Tibial artery (tissue), 4 donors: ENCODE results near the gene SETBP1.

Source experiments
- DNase-seq, 2 donors: peaks; one replicate each; pipeline ENCODE4 v3.0.0-alpha.2; 2019
- H3K27ac ChIP-seq, 2 donors: fragments of 200-600 bp; sonication (generic) in 1 of 2; 1 replicate in 1 of 2; 2 replicates in 1 of 2; pipeline ENCODE4 v1.5.1; 2018 to 2019; ENCODE audit warnings: mild to moderate bottlenecking in 1 of 2
- H3K27me3 ChIP-seq, 2 donors: fragments of 200-600 bp; sonication (generic) in 1 of 2; one replicate each; pipeline versions ENCODE4 v1.5.1 to v1.6.0; 2016 to 2019
- H3K36me3 ChIP-seq, 3 donors: fragments of 200-600 bp; sonication (generic) in 2 of 3; one replicate each; pipeline ENCODE4 v1.5.1; 2016 to 2019; ENCODE audit warnings: mild to moderate bottlenecking in 2 of 3
- H3K4me1 ChIP-seq, 4 donors: fragments of 200-600 bp; sonication (generic) in 2 of 4; 1 replicate in 3 of 4; 2 replicates in 1 of 4; pipeline ENCODE4 v1.5.1; 2016 to 2019
- H3K4me3 ChIP-seq, 2 donors: fragments of 200-600 bp; sonication (generic) in 1 of 2; 1 replicate in 1 of 2; 2 replicates in 1 of 2; pipeline ENCODE4 v1.5.1; 2018 to 2019; ENCODE audit warnings: mild to moderate bottlenecking in 2 of 2
- H3K9me3 ChIP-seq, 3 donors: fragments of 200-600 bp; sonication (generic) in 1 of 3; one replicate each; pipeline ENCODE4 v1.5.1; 2016 to 2019
- CTCF ChIP-seq, 2 experiments: fragments of 200-600 bp in 1 of 2; fragments of 450-650 bp in 1 of 2; IDR thresholded peaks; one replicate each; pipeline ENCODE4 v1.5.1; 2017 to 2019; ENCODE audit warnings: antibody characterized with exemption in 2 of 2, mild to moderate bottlenecking in 1 of 2, moderate library complexity in 1 of 2
- intact Hi-C: fragments of 100-400 bp; cut with DNase I; formaldehyde crosslinking; loops from one replicate; pipeline ENCODE4 v1.15.0; 2023; ENCODE audit warnings: low total_unique reads

The SETBP1 gene

GRCh38 chr18:44759925-44760342, 79.2 kb downstream of the SETBP1 start:
- no peak for TF ChIP-seq CTCF (IDR thresholded peaks at IDR 0.05)
- Histone ChIP-seq H3K36me3 (no peaks in the 10 kb centered on the region), H3K4me1 (peaks cover 0 to 47% (median 16%) of the 10 kb centered on the region in 4 donors), H3K9me3 (no peaks in the 10 kb centered on the region), H3K4me3 (no peak overlapping the region), H3K27ac (no peak overlapping the region), H3K27me3 (no peaks in the 10 kb centered on the region)
- intact Hi-C loops: no loop called here
- DNase-seq: no peak

- Histone ChIP-seq H3K4me1 (peaks cover 0 to 63% (median 25%) of the 10 kb centered on the region in 4 donors), H3K36me3 (no peaks in the 10 kb centered on the region), H3K4me3 (no peak overlapping the region), H3K9me3 (no peaks in the 10 kb centered on the region), H3K27ac (no peak overlapping the region), H3K27me3 (no peaks in the 10 kb centered on the region)
- no peak for TF ChIP-seq CTCF (IDR thresholded peaks at IDR 0.05)
- intact Hi-C loops: no loop called here
- DNase-seq: peak in 1 of 2 donors; percentile 33
Measured at GRCh38 chr18:44761812-44762211, 81.1 kb downstream of the SETBP1 start.

GRCh38 chr18:44763327-44763726, 82.6 kb downstream of the SETBP1 start:
- no peaks in the 10 kb centered on the region for H3K9me3 ChIP-seq
- H3K27me3 ChIP-seq: no peaks in the 10 kb centered on the region
- no peak overlapping the region for H3K27ac ChIP-seq
- no peaks in the 10 kb centered on the region for H3K36me3 ChIP-seq
- no peak overlapping the region for H3K4me3 ChIP-seq
- no peak for TF ChIP-seq CTCF (IDR thresholded peaks at IDR 0.05)
- no peak for DNase-seq
- intact Hi-C loops: no loop called here
- H3K4me1 ChIP-seq: peaks cover 0 to 63% (median 25%) of the 10 kb centered on the region in 4 donors

GRCh38 chr18:44764863-44765262, 84.2 kb downstream of the SETBP1 start:
- Histone ChIP-seq H3K4me1 (peaks cover 0 to 50% (median 25%) of the 10 kb centered on the region in 4 donors), H3K27ac (no peak overlapping the region), H3K27me3 (no peaks in the 10 kb centered on the region), H3K4me3 (no peak overlapping the region), H3K9me3 (no peaks in the 10 kb centered on the region), H3K36me3 (no peaks in the 10 kb centered on the region)
- no peak for DNase-seq
- intact Hi-C loops: no loop called here
- TF ChIP-seq CTCF (IDR thresholded peaks at IDR 0.05): no peak

GRCh38 chr18:44765456-44765855, 84.8 kb downstream of the SETBP1 start:
- H3K4me1 ChIP-seq: peaks cover 0 to 44% (median 25%) of the 10 kb centered on the region in 4 donors
- no peak for DNase-seq
- H3K4me3 ChIP-seq: no peak overlapping the region
- H3K9me3 ChIP-seq: no peaks in the 10 kb centered on the region
- TF ChIP-seq CTCF (IDR thresholded peaks at IDR 0.05): no peak
- no peak overlapping the region for H3K27ac ChIP-seq
- H3K36me3 ChIP-seq: no peaks in the 10 kb centered on the region
- intact Hi-C loops: no loop called here
- no peaks in the 10 kb centered on the region for H3K27me3 ChIP-seq

GRCh38 chr18:44766450-44766849, 85.8 kb downstream of the SETBP1 start:
- H3K4me3 ChIP-seq: no peak overlapping the region
- TF ChIP-seq CTCF (IDR thresholded peaks at IDR 0.05): no peak
- DNase-seq: no peak
- peaks cover 0 to 43% (median 24%) of the 10 kb centered on the region in 4 donors for H3K4me1 ChIP-seq
- no peaks in the 10 kb centered on the region for H3K27me3 ChIP-seq
- H3K27ac ChIP-seq: no peak overlapping the region
- H3K36me3 ChIP-seq: no peaks in the 10 kb centered on the region
- intact Hi-C loops: no loop called here
- no peaks in the 10 kb centered on the region for H3K9me3 ChIP-seq
